Measurements from ENCODE around the gene TUBB8.

The TUBB8 gene

GRCh38 chr10:87177-88080, 38.3 kb upstream of the TUBB8 start:
- Histone ChIP-seq H3K9me3 (no peaks in the 10 kb centered on the region), H3K4me3 (ENCODE audit: low read depth in 1 of 2, low read length in 1 of 2) (no peak overlapping the region), H3K36me3 (no peaks in the 10 kb centered on the region), H3K27ac (no peak overlapping the region), H3K27me3 (peaks cover 10% of the 10 kb centered on the region), H3K4me1 (ENCODE audit: control insufficient read depth in 1 of 2, insufficient read depth in 1 of 2, low read depth in 1 of 2, low read length in 1 of 2) (no peaks in the 10 kb centered on the region)
- TF ChIP-seq CTCF (IDR thresholded peaks at IDR 0.05): no peak

GRCh38 chr10:86031-86430, 36.9 kb upstream of the TUBB8 start:
- no peak for TF ChIP-seq CTCF (IDR thresholded peaks at IDR 0.05)

GRCh38 chr10:85044-85443, 35.9 kb upstream of the TUBB8 start:
- no peak overlapping the region for H3K4me3 ChIP-seq (ENCODE audit: low read depth in 1 of 2, low read length in 1 of 2)

More at GRCh38 chr10:86031-86430, 36.9 kb upstream of the TUBB8 start:
- no peak overlapping the region for H3K4me3 ChIP-seq (ENCODE audit: low read depth in 1 of 2, low read length in 1 of 2)
- H3K4me1 ChIP-seq (ENCODE audit: control insufficient read depth in 1 of 2, insufficient read depth in 1 of 2, low read depth in 1 of 2, low read length in 1 of 2): no peaks in the 10 kb centered on the region
- H3K9me3 ChIP-seq: no peaks in the 10 kb centered on the region
- H3K27ac ChIP-seq: no peak overlapping the region
- H3K36me3 ChIP-seq: no peaks in the 10 kb centered on the region
- peaks cover 10% of the 10 kb centered on the region for H3K27me3 ChIP-seq

GRCh38 chr10:83930-84530, 34.9 kb upstream of the TUBB8 start:
- Histone ChIP-seq H3K9me3 (no peaks in the 10 kb centered on the region), H3K36me3 (no peaks in the 10 kb centered on the region), H3K4me1 (ENCODE audit: control insufficient read depth in 1 of 2, insufficient read depth in 1 of 2, low read depth in 1 of 2, low read length in 1 of 2) (no peaks in the 10 kb centered on the region), H3K27ac (no peak overlapping the region), H3K27me3 (peaks cover 26% of the 10 kb centered on the region), H3K4me3 (ENCODE audit: low read depth in 1 of 2, low read length in 1 of 2) (no peak overlapping the region)
- no peak for TF ChIP-seq CTCF (IDR thresholded peaks at IDR 0.05)

More at GRCh38 chr10:85044-85443, 35.9 kb upstream of the TUBB8 start:
- Histone ChIP-seq H3K27ac (no peak overlapping the region), H3K4me1 (ENCODE audit: control insufficient read depth in 1 of 2, insufficient read depth in 1 of 2, low read depth in 1 of 2, low read length in 1 of 2) (no peaks in the 10 kb centered on the region), H3K27me3 (peaks cover 16% of the 10 kb centered on the region), H3K36me3 (no peaks in the 10 kb centered on the region), H3K9me3 (no peaks in the 10 kb centered on the region)
- no peak for TF ChIP-seq CTCF (IDR thresholded peaks at IDR 0.05)

GRCh38 chr10:80477-81105, 31.5 kb upstream of the TUBB8 start:
- Histone ChIP-seq H3K27me3 (peaks cover 50% of the 10 kb centered on the region), H3K4me1 (ENCODE audit: control insufficient read depth in 1 of 2, insufficient read depth in 1 of 2, low read depth in 1 of 2, low read length in 1 of 2) (no peaks in the 10 kb centered on the region), H3K27ac (no peak overlapping the region), H3K36me3 (no peaks in the 10 kb centered on the region), H3K9me3 (no peaks in the 10 kb centered on the region), H3K4me3 (ENCODE audit: low read depth in 1 of 2, low read length in 1 of 2) (no peak overlapping the region)
- TF ChIP-seq CTCF (IDR thresholded peaks at IDR 0.05): no peak

All from neutrophil (primary cell).